H9 (cell line): Measurements from ENCODE around the gene ADISSP. TPM values are rescaled to one million over a fixed set of nuclear protein-coding genes. Genes with fewer than 3 reads are reported as not detected.

Experiments used
- DNase-seq: peaks from one replicate; pipeline ENCODE4 v3.0.0-alpha.2; 2017
- H2AFZ ChIP-seq: one replicate; pipeline ENCODE4 v1.6.1; 2013; ENCODE audit warnings: mild to moderate bottlenecking, low read length, control low read depth, moderate library complexity
- H2AK5ac ChIP-seq: 2 replicates; pipeline ENCODE4 v1.6.1; 2013; ENCODE audit warnings: low read length, control low read depth, mixed read lengths; ENCODE audit not compliant: insufficient read length
- H2BK120ac ChIP-seq: one replicate; pipeline ENCODE4 v1.6.1; 2013; ENCODE audit warnings: low read depth, mild to moderate bottlenecking, low read length, control low read depth, inconsistent platforms; ENCODE audit not compliant: poor library complexity, severe bottlenecking
- H2BK12ac ChIP-seq: 2 replicates; pipeline ENCODE4 v1.6.1; 2013; ENCODE audit warnings: low read length, control low read depth, mixed read lengths, low read depth; ENCODE audit not compliant: insufficient read length
- H2BK15ac ChIP-seq: 2 replicates; pipeline ENCODE4 v1.6.1; 2013; ENCODE audit warnings: low read depth, low read length, control low read depth
- H2BK20ac ChIP-seq: one replicate; pipeline ENCODE4 v1.6.1; 2013; ENCODE audit warnings: low read depth, mild to moderate bottlenecking, low read length, control low read depth, inconsistent platforms; ENCODE audit not compliant: poor library complexity, severe bottlenecking
- H2BK5ac ChIP-seq: 2 replicates; pipeline ENCODE4 v1.6.1; 2013; ENCODE audit warnings: low read length, control low read depth, mixed read lengths; ENCODE audit not compliant: insufficient read length
- H3K14ac ChIP-seq: 2 replicates; pipeline ENCODE4 v1.6.1; 2013; ENCODE audit warnings: low read length, control low read depth; ENCODE audit not compliant: insufficient read depth
- H3K18ac ChIP-seq: 2 replicates; pipeline ENCODE4 v1.6.1; 2013; ENCODE audit warnings: low read depth, mild to moderate bottlenecking, mixed read lengths, low read length, control low read depth; ENCODE audit not compliant: insufficient read length
- H3K23ac ChIP-seq: 2 replicates; pipeline ENCODE4 v1.6.1; 2013; ENCODE audit warnings: low read length, control low read depth, mixed read lengths, low read depth; ENCODE audit not compliant: insufficient read length
- H3K23me2 ChIP-seq: 2 replicates; pipeline ENCODE4 v1.6.1; 2013; ENCODE audit warnings: low read depth, mild to moderate bottlenecking, mixed read lengths, low read length, control low read depth; ENCODE audit not compliant: insufficient read length, poor library complexity, severe bottlenecking
- H3K27ac ChIP-seq: 2 replicates; pipeline ENCODE4 v1.5.1; 2013; ENCODE audit warnings: low read length, control low read depth, mixed read lengths, low read depth; ENCODE audit not compliant: insufficient read length
- H3K27me3 ChIP-seq: 2 replicates; pipeline ENCODE4 v1.6.1; 2013; ENCODE audit warnings: low read length, control low read depth, inconsistent platforms; ENCODE audit not compliant: insufficient read depth
- H3K4ac ChIP-seq: 2 replicates; pipeline ENCODE4 v1.6.1; 2013; ENCODE audit warnings: low read depth, mild to moderate bottlenecking, control low read depth, inconsistent platforms, low read length, moderate library complexity
- H3K4me1 ChIP-seq: 2 replicates; pipeline ENCODE4 v1.6.1; 2013; ENCODE audit warnings: low read length, control low read depth, inconsistent platforms; ENCODE audit not compliant: insufficient read depth
- H3K4me2 ChIP-seq: 2 replicates; pipeline ENCODE4 v1.6.1; 2013; ENCODE audit warnings: low read length, control low read depth, mixed read lengths; ENCODE audit not compliant: insufficient read length, insufficient read depth
- H3K56ac ChIP-seq: 2 replicates; pipeline ENCODE4 v1.6.1; 2013; ENCODE audit warnings: low read depth, mild to moderate bottlenecking, mixed read lengths, low read length, control low read depth; ENCODE audit not compliant: insufficient read length
- H3K79me1 ChIP-seq: 2 replicates; pipeline ENCODE4 v1.6.1; 2013; ENCODE audit warnings: low read depth, mild to moderate bottlenecking, moderate library complexity, low read length, control low read depth, inconsistent platforms; ENCODE audit not compliant: insufficient read depth, poor library complexity, severe bottlenecking
- H3K79me2 ChIP-seq: 2 replicates; pipeline ENCODE4 v1.6.1; 2013; ENCODE audit warnings: low read length, control low read depth, inconsistent platforms; ENCODE audit not compliant: insufficient read depth
- H3K9ac ChIP-seq: 2 replicates; pipeline ENCODE4 v1.6.1; 2013; ENCODE audit warnings: low read length, control low read depth, mixed read lengths; ENCODE audit not compliant: insufficient read length; ENCODE audit errors: extremely low read depth
- H3K9me3 ChIP-seq: one replicate; pipeline ENCODE4 v1.6.1; 2013; ENCODE audit warnings: low read depth, low read length, inconsistent platforms; ENCODE audit not compliant: control insufficient read depth
- H3T11ph ChIP-seq: one replicate; pipeline ENCODE4 v1.6.1; 2013; ENCODE audit warnings: mild to moderate bottlenecking, low read length, control low read depth, inconsistent platforms
- H4K20me1 ChIP-seq: one replicate; pipeline ENCODE4 v1.6.1; 2013; ENCODE audit not compliant: control insufficient read depth, insufficient read length, insufficient read depth
- H4K5ac ChIP-seq: 2 replicates; pipeline ENCODE4 v1.6.1; 2013; ENCODE audit warnings: low read depth, mild to moderate bottlenecking, mixed read lengths, low read length, control low read depth; ENCODE audit not compliant: insufficient read length
- H4K8ac ChIP-seq: replicated peaks from 2 replicates; pipeline ENCODE4 v1.6.1; 2013; ENCODE audit warnings: low read length, control low read depth, mixed read lengths, low read depth; ENCODE audit not compliant: insufficient read length
- H4K91ac ChIP-seq: 2 replicates; pipeline ENCODE4 v1.6.1; 2013; ENCODE audit warnings: low read depth, mild to moderate bottlenecking, moderate library complexity, mixed read lengths, low read length, control low read depth; ENCODE audit not compliant: insufficient read length
- H3K27ac Mint-ChIP-seq, 3 experiments: 2 replicates in 2 of 3; 3 replicates in 1 of 3; pipeline ENCODE4 v1.8.0; 2020 to 2021; ENCODE audit warnings: mixed read lengths in 3 of 3, mild to moderate bottlenecking in 1 of 3, moderate library complexity in 1 of 3
- H3K27me3 Mint-ChIP-seq: 2 replicates; pipeline ENCODE4 v1.8.0; 2021; ENCODE audit warnings: low read depth, mild to moderate bottlenecking, moderate library complexity, mixed read lengths
- H3K36me3 Mint-ChIP-seq, 3 experiments: 2 replicates in 2 of 3; 3 replicates in 1 of 3; pipeline ENCODE4 v1.8.0; 2020 to 2021; ENCODE audit warnings: low read depth in 3 of 3, mixed read lengths in 3 of 3; ENCODE audit not compliant: insufficient read depth in 1 of 3
- H3K4me1 Mint-ChIP-seq, 2 experiments: 2 replicates each; pipeline ENCODE4 v1.8.0; 2020; ENCODE audit warnings: mixed read lengths in 2 of 2
- H3K4me3 Mint-ChIP-seq, 2 experiments: 2 replicates in 1 of 2; 3 replicates in 1 of 2; pipeline ENCODE4 v1.8.0; 2020 to 2021; ENCODE audit warnings: mild to moderate bottlenecking in 2 of 2, mixed read lengths in 2 of 2, moderate library complexity in 1 of 2
- H3K9me3 Mint-ChIP-seq, 2 experiments: 2 replicates in 1 of 2; 3 replicates in 1 of 2; pipeline ENCODE4 v1.8.0; 2020; ENCODE audit warnings: mild to moderate bottlenecking in 2 of 2, mixed read lengths in 2 of 2, moderate library complexity in 1 of 2
- WGBS: extraction: QIAGEN DNeasy Blood & Tissue Kit; methylation state at CpG from one replicate; pipeline ENCODE4 v1.1.7; 2013; ENCODE audit warnings: missing lambda C conversion rate, low lambda C conversion rate, mixed read lengths; ENCODE audit not compliant: insufficient read length; ENCODE audit errors: extremely low coverage; 5-methylcytosine and 5-hydroxymethylcytosine counted together
- total RNA-seq: library from RNA; stranded (reverse); gene quantifications from 2 replicates; pipeline ENCODE4 v1.2.1, GENCODE V29; 2021
- TF ChIP-seq, protein P1 (sequence below): fragments of 200-600 bp; sonication (generic); conservative IDR thresholded peaks from 3 replicates; pipeline ENCODE4 v1.8.0; 2021; ENCODE audit warnings: antibody characterized with exemption, mild to moderate bottlenecking

Gene ADISSP
- total RNA-seq, 1 experiment from 2014 or later, result 80.9 TPM

DNA sequence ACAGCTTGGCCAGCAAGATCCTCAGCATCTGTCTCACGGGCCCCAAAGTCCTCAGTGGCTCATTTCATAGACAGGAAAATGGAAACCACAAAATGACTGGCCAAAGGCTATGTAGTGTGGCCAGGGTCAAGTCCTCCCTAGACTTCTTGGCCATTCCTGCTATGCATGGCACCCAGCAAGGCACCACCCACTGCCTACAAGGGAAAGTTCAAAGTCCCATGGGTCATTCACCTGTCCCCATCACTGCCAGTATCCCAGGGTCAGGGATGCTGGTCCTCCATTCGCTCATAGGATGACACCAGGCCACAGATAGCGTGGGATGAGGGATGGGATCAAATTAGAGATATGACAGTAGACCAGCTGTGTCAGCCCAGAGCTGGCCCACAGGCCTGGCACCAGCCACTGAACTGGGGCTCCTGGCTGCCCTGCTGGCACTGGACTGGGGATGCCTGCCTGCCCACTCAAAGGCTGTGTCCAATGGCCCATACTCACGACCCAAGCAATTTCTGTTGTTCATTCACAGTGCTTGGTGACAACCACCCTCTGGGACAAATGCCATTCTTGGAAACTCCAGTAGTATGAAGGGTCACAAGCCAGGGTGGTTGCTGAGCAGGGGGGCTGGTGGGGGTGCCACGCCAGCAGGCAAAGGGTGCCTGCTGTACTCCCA is 11.6 kb downstream of the ADISSP start:
- Histone ChIP-seq H2BK12ac (no peak overlapping the region), H3K4me1 (peaks cover 2% of the 10 kb centered on the region; the same call in 1 of the 2 replicates), H2BK120ac (no peak overlapping the region), H3K9me3 (no peaks in the 10 kb centered on the region), H3K4ac (no peak overlapping the region), H2BK15ac (no peak overlapping the region), H3K23me2 (peaks cover 8% of the 10 kb centered on the region), H4K91ac (no peak overlapping the region), H2AFZ (no peak overlapping the region), H3K18ac (no peak overlapping the region), H2BK5ac (no peak overlapping the region), H3K9ac (no peak overlapping the region), H2AK5ac (no peak overlapping the region), H3K79me2 (no peaks in the 10 kb centered on the region), H3K23ac (no peak overlapping the region), H3K4me2 (no peak overlapping the region), H4K5ac (no peak overlapping the region), H3K14ac (no peak overlapping the region), H3K56ac (no peak overlapping the region), H2BK20ac (no peak overlapping the region), H4K20me1 (no peaks in the 10 kb centered on the region), H3K79me1 (peaks cover 3% of the 10 kb centered on the region), H4K8ac (no peak overlapping the region), H3K27ac (no peak overlapping the region), H3T11ph (no peak overlapping the region), H3K27me3 (peaks cover 4% of the 10 kb centered on the region; the same call in 1 of the 2 replicates)
- no CpG with 5 or more reads among the region's 5 CpGs for WGBS
- Mint-ChIP-seq H3K27ac (peak overlapping the region in 1 of 3 experiments; percentile 82; a peak in 1 of 7 replicates), H3K4me1 (peaks cover 7 to 15% of the 10 kb centered on the region in 2 experiments), H3K4me3 (no peak overlapping the region), H3K36me3 (peaks cover 22 to 34% (median 24%) of the 10 kb centered on the region in 3 experiments; a peak in 6 of 7 replicates), H3K9me3 (no peaks in the 10 kb centered on the region), H3K27me3 (peaks cover 12% of the 10 kb centered on the region)
- no peak for DNase-seq
- TF ChIP-seq, protein P1, sequence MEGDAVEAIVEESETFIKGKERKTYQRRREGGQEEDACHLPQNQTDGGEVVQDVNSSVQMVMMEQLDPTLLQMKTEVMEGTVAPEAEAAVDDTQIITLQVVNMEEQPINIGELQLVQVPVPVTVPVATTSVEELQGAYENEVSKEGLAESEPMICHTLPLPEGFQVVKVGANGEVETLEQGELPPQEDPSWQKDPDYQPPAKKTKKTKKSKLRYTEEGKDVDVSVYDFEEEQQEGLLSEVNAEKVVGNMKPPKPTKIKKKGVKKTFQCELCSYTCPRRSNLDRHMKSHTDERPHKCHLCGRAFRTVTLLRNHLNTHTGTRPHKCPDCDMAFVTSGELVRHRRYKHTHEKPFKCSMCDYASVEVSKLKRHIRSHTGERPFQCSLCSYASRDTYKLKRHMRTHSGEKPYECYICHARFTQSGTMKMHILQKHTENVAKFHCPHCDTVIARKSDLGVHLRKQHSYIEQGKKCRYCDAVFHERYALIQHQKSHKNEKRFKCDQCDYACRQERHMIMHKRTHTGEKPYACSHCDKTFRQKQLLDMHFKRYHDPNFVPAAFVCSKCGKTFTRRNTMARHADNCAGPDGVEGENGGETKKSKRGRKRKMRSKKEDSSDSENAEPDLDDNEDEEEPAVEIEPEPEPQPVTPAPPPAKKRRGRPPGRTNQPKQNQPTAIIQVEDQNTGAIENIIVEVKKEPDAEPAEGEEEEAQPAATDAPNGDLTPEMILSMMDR, result no peak
